ENCODE measurements around the gene FRK. TPM values are rescaled to one million over a fixed set of nuclear protein-coding genes. Genes with fewer than 3 reads are reported as not detected.

The FRK gene
- total RNA-seq, 1 donor from 2014 or later = 8.1 TPM

GRCh38 chr6:116025405-116025804 is 35.3 kb downstream of the FRK start:
- H3K4me3 ChIP-seq (ENCODE audit: low read depth, low read length) = no peak overlapping the region
- TF ChIP-seq CTCF (conservative IDR thresholded peaks at IDR 0.05; ENCODE audit: low read depth, low read length) = no peak
- no peak for DNase-seq (ENCODE audit: low read depth)

DNA sequence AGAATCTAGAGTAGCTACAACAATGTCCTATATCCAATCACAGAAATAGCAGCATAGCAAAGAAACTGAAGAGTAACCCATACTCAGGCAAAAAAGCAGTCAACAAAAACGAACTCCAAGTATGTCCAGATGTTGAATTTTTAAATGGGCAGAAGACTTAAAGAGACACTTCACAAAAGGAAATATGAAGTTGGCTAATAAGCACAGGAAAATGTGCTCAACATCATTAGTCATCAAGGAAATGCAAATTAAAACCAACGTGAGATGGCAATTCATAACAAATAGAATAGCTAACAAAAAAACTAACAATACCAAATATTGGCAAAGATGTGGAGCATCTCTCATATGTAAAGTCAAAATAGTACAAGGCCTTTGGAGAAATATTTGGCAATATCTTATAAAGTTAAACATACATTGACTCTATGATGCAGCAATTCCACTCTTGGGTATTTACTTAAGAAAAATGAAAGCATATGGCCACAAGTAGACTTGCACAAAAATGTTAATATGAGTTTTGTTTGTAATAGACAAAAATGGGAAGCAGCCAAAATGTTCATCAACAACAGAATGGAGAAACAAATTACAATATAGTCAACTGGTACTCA is 37.7 kb downstream of the FRK start:
- H3K4me3 ChIP-seq (ENCODE audit: low read depth, low read length) = no peak overlapping the region
- no peak for TF ChIP-seq CTCF (conservative IDR thresholded peaks at IDR 0.05; ENCODE audit: low read depth, low read length)

GRCh38 chr6:116020738-116021137 is 40.0 kb downstream of the FRK start:
- no peak for TF ChIP-seq CTCF (conservative IDR thresholded peaks at IDR 0.05; ENCODE audit: low read depth, low read length)
- H3K4me3 ChIP-seq (ENCODE audit: low read depth, low read length) = no peak overlapping the region
- DNase-seq (ENCODE audit: low read depth) = no peak

More for the DNA sequence above, 37.7 kb downstream of the FRK start:
- DNase-seq (ENCODE audit: low read depth) = no peak

GRCh38 chr6:116019428-116019827 is 41.3 kb downstream of the FRK start:
- no peak overlapping the region for H3K4me3 ChIP-seq (ENCODE audit: low read depth, low read length)
- no peak for TF ChIP-seq CTCF (conservative IDR thresholded peaks at IDR 0.05; ENCODE audit: low read depth, low read length)
- DNase-seq (ENCODE audit: low read depth) = no peak

DNA sequence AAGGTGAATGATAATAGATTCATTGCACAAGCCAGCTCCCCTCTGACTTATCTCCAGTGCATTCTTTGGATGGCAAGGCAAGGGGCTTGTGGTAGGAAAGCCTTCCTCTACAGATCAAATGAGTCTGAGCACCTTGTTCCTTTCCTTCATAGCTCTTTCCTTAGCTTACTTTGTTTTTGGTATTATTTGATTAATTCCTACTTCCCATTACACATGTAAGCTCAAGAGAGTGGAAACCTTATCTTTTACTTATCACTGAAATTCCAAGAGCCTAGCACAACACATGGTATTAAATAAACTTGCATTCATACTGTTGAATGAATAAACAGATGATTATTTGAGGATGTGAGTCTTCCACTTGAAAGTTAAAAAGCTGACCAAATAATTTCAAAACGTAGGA is 41.7 kb downstream of the FRK start:
- H3K4me3 ChIP-seq (ENCODE audit: low read depth, low read length) = no peak overlapping the region
- no peak for DNase-seq (ENCODE audit: low read depth)
- no peak for TF ChIP-seq CTCF (conservative IDR thresholded peaks at IDR 0.05; ENCODE audit: low read depth, low read length)

- no peak overlapping the region for H3K4me3 ChIP-seq (ENCODE audit: low read depth, low read length)
- no peak for TF ChIP-seq CTCF (conservative IDR thresholded peaks at IDR 0.05; ENCODE audit: low read depth, low read length)
- DNase-seq (ENCODE audit: low read depth) = no peak
These were observed 43.0 kb downstream of the FRK start for GRCh38 chr6:116017546-116018295.
